Thymus (tissue), 11 donors: ENCODE data around the gene MYRIP. TPM values are rescaled to one million over a fixed set of nuclear protein-coding genes. Genes with fewer than 3 reads are reported as not detected.

ENCODE experiments used
- DNase-seq, 9 donors: peaks; one replicate each; pipeline ENCODE4 v3.0.0-alpha.2; 2013; ENCODE audit warnings: low spot score in 9 of 9, low read depth in 6 of 9, missing footprints in 1 of 9
- H3K27ac ChIP-seq, 2 donors: one replicate each; pipeline ENCODE4 v1.5.1; 2013; ENCODE audit warnings: control low read depth in 1 of 2, low read depth in 1 of 2, low read length in 1 of 2, mild to moderate bottlenecking in 1 of 2, moderate library complexity in 1 of 2
- H3K27me3 ChIP-seq, 2 donors: one replicate each; pipeline ENCODE4 v1.5.1; 2013; ENCODE audit warnings: low read length in 1 of 2; ENCODE audit not compliant: control insufficient read depth in 2 of 2, insufficient read depth in 1 of 2
- H3K36me3 ChIP-seq, 2 donors: one replicate each; pipeline ENCODE4 v1.5.1; 2013; ENCODE audit warnings: low read length in 1 of 2, mild to moderate bottlenecking in 1 of 2, moderate library complexity in 1 of 2; ENCODE audit not compliant: control insufficient read depth in 2 of 2, insufficient read depth in 2 of 2
- H3K4me1 ChIP-seq, 2 donors: one replicate each; pipeline ENCODE4 v1.5.1; 2013; ENCODE audit warnings: low read length in 2 of 2; ENCODE audit not compliant: control insufficient read depth in 2 of 2, insufficient read depth in 2 of 2
- H3K4me3 ChIP-seq, 2 donors: one replicate each; pipeline ENCODE4 v1.5.1; 2013; ENCODE audit warnings: low read length in 2 of 2, control low read depth in 1 of 2, mild to moderate bottlenecking in 1 of 2
- H3K9me3 ChIP-seq, 2 donors: one replicate each; pipeline ENCODE4 v1.5.1; 2013; ENCODE audit warnings: low read length in 1 of 2, mild to moderate bottlenecking in 1 of 2; ENCODE audit not compliant: control insufficient read depth in 2 of 2, insufficient read depth in 1 of 2
- WGBS: extraction: QIAGEN DNeasy Blood & Tissue Kit; methylation state at CpG from one replicate; pipeline ENCODE4 v1.1.7; 2013; 5-methylcytosine and 5-hydroxymethylcytosine counted together
- polyA plus RNA-seq: library from polyadenylated mRNA; stranded (reverse); fragments of 200-250 nt; gene quantifications from one replicate; pipeline ENCODE4 v1.2.3, GENCODE V29; 2013
- total RNA-seq: library from RNA; stranded (reverse); fragments of 120-200 nt; gene quantifications from one replicate; pipeline ENCODE4 v1.2.4, GENCODE V29; 2013
- donor health status: healthy.

The MYRIP gene
- total and polyA plus RNA-seq, 2 donors: 0.28 to 1.6 TPM

DNA sequence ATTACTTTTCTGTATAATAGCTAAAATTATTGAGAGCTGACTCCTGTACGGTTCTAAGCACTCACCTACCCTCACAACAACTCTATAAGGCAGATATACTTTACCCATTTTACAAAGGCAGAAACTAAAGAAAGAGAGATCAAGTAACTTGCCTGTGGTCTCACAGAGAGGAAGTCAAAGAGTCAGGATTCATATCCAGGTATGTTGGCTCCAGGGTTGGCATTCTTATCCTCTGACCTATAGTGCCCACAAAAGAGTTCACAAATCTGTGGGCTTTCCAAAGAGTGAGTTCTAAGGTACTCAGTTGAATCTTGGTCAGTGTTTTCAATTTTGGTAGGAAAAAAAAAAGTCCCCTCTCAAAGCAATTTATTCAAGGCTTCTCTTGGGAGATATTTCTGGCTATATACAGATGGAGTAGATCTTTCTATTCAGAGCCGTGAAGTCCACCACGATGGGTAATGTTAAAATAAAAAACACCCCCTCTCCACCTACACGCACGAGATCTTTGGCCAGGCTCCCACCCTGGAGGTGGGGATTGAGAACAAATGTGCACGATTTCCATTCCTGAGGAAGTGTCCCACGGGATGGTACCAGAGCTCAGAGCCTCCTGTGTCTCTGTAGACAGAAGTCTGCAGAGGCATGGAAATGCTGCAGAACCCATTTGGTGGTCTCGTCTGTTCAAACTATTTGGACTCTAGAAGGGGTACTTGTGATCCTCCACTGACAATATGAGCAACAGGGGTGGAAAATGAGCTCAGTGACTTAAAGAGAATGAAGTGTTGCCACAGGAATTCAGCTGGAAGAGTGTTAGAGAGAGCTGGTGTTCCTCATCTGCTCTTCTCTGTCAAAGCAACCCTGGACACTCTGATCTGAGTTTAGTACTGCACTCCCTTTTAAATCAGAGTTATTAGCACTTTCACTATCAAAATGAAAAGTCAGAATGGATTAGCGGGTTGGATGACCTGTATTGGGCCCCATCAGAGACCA, 288.0 kb downstream of the MYRIP start:
- no peak for DNase-seq
- Histone ChIP-seq H3K27ac (no peak overlapping the region), H3K36me3 (no peaks in the 10 kb centered on the region), H3K9me3 (no peaks in the 10 kb centered on the region), H3K4me3 (no peak overlapping the region), H3K4me1 (no peaks in the 10 kb centered on the region), H3K27me3 (no peaks in the 10 kb centered on the region)
- 80% methylated on average over 9 of the region's 9 CpGs for WGBS

DNA sequence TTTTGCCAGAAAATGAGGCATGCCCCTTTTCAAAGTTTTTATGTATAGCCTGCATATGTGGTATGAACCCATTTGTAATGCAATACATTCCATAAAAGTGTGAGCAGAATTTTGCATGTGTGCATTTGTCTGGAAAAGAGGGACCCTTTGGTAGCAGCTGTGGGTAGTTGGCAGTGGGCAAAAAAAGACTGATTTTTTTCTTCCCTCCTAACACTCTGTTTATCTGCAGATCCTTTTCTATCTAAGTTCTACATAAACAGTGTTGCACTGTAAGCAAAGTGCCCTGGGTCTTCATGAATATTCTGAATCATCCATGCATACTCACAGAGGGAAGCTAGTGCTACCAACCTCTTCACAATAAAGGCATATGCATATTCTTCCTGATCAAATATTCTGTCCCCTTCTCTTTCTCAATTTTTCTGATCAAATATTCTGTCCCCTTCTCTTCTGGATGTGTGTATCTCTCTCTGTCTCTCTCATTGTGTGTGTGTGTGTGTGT, 288.9 kb downstream of the MYRIP start:
- DNase-seq: no peak
- H3K9me3 ChIP-seq: no peaks in the 10 kb centered on the region
- H3K36me3 ChIP-seq: no peaks in the 10 kb centered on the region
- H3K27me3 ChIP-seq: no peaks in the 10 kb centered on the region
- H3K4me3 ChIP-seq: no peak overlapping the region
- H3K27ac ChIP-seq: no peak overlapping the region
- H3K4me1 ChIP-seq: no peaks in the 10 kb centered on the region

GRCh38 chr3:40099871-40100270, 290.5 kb downstream of the MYRIP start:
- Histone ChIP-seq H3K36me3 (no peaks in the 10 kb centered on the region), H3K27me3 (no peaks in the 10 kb centered on the region), H3K4me1 (no peaks in the 10 kb centered on the region), H3K27ac (no peak overlapping the region), H3K9me3 (no peaks in the 10 kb centered on the region), H3K4me3 (no peak overlapping the region)
- 81% methylated on average over 7 of the region's 7 CpGs for WGBS
- no peak for DNase-seq

GRCh38 chr3:40102182-40102581, 292.8 kb downstream of the MYRIP start:
- Histone ChIP-seq H3K36me3 (no peaks in the 10 kb centered on the region), H3K4me1 (no peaks in the 10 kb centered on the region), H3K27ac (no peak overlapping the region), H3K27me3 (no peaks in the 10 kb centered on the region), H3K9me3 (no peaks in the 10 kb centered on the region), H3K4me3 (no peak overlapping the region)
- DNase-seq: no peak

- Histone ChIP-seq H3K36me3 (no peaks in the 10 kb centered on the region), H3K27ac (no peak overlapping the region), H3K27me3 (no peaks in the 10 kb centered on the region), H3K4me1 (no peaks in the 10 kb centered on the region), H3K4me3 (no peak overlapping the region), H3K9me3 (no peaks in the 10 kb centered on the region)
- DNase-seq: no peak
These were observed 294.4 kb downstream of the MYRIP start for GRCh38 chr3:40103829-40104228.

- Histone ChIP-seq H3K9me3 (no peaks in the 10 kb centered on the region), H3K27me3 (no peaks in the 10 kb centered on the region), H3K27ac (no peak overlapping the region), H3K36me3 (no peaks in the 10 kb centered on the region), H3K4me3 (no peak overlapping the region), H3K4me1 (no peaks in the 10 kb centered on the region)
- 95% methylated on average over 4 of the region's 4 CpGs for WGBS
- DNase-seq: no peak
These were observed 295.0 kb downstream of the MYRIP start for GRCh38 chr3:40104441-40104840.

DNA sequence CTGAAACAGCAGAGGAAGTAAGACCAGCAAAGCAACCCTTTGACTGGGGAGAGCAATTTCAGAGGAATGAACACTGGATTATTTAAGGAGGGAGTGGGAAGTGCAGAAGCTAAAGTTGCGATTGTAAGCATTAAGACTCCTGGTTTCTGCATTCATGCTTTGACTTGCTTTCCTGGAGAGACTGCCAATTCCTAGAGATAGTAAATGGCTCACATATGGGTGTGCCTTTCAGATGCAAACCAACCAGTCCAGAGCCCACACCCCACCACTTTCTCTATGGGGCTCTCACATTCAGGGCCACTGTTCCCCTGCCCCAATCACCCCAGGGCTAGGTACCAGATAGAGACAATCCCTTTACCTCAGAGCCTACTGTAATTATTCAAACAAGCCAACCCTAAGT, 299.2 kb downstream of the MYRIP start:
- Histone ChIP-seq H3K4me1 (no peaks in the 10 kb centered on the region), H3K36me3 (no peaks in the 10 kb centered on the region), H3K9me3 (no peaks in the 10 kb centered on the region), H3K27me3 (no peaks in the 10 kb centered on the region), H3K4me3 (no peak overlapping the region), H3K27ac (no peak overlapping the region)
- no peak for DNase-seq
- WGBS: 95% methylated on average over 1 of the region's 1 CpG

DNA sequence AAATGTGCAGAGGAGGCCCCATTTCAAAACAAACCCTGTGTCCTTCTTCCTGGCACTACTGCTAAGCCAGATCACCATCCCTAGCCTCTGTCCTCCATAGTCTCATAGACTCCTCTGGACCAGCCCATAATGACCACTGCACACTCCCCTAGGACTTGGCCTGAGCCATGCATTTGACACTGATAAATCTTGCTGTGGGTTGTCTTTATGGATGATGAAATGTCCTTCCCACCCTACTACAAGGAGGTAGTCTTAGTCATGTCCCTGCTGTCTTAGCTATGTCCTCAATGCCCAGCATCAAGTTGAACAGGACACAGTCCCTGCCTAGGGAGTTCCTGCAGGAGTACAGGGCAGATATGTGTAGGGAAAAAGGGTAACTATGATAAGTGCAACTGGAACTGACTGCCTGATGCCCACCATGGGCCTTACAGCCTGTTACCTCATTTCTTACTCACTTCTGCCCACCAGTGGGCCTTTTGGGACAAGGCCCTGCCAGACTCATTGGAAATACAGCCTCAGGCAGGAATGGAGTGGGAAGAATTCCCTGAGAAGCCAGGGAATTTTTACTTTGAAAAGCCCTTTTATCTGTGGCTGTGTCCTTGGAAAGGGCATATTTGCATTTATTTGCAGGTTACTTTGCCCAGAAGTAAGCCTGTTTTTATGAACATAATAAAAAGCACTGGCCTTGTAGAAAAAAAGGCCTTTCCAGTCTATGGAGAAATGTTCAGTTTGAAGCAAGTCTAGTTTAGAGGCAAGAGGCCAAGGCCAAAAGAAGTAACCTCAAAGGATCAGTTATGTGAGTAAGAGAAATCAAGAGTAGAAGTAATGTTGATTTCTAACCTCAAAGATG, 300.5 kb downstream of the MYRIP start:
- no peak overlapping the region for H3K4me3 ChIP-seq
- H3K27ac ChIP-seq: no peak overlapping the region
- no peaks in the 10 kb centered on the region for H3K36me3 ChIP-seq
- H3K9me3 ChIP-seq: no peaks in the 10 kb centered on the region
- H3K4me1 ChIP-seq: no peaks in the 10 kb centered on the region
- no peaks in the 10 kb centered on the region for H3K27me3 ChIP-seq
- no peak for DNase-seq
